Right atrium auricular region (tissue), 2 donors: ENCODE measurements around the gene PTH2. TPM values are rescaled to one million over a fixed set of nuclear protein-coding genes. Genes with fewer than 3 reads are reported as not detected.

Source experiments
- DNase-seq: peaks from one replicate; pipeline ENCODE4 v3.0.0-alpha.2; 2019; ENCODE audit warnings: low spot score
- H3K27ac ChIP-seq, 2 donors: fragments of 200-600 bp; sonication (generic); 1 replicate in 1 of 2; 2 replicates in 1 of 2; pipeline ENCODE4 v1.5.1; 2016 to 2019
- H3K27me3 ChIP-seq, 2 donors: fragments of 200-600 bp; sonication (generic); one replicate each; pipeline versions ENCODE4 v1.5.1 to v1.6.0; 2017 to 2019
- H3K36me3 ChIP-seq: fragments of 200-600 bp; sonication (generic); one replicate; pipeline ENCODE4 v1.5.1; 2016
- H3K4me1 ChIP-seq, 2 donors: fragments of 200-600 bp; sonication (generic); one replicate each; pipeline versions ENCODE4 v1.5.1 to v1.6.0; 2017 to 2019
- H3K4me3 ChIP-seq, 2 donors: fragments of 200-600 bp; sonication (generic); 1 replicate in 1 of 2; 2 replicates in 1 of 2; pipeline ENCODE4 v1.5.1; 2017 to 2019; ENCODE audit warnings: mild to moderate bottlenecking in 1 of 2, moderate library complexity in 1 of 2
- H3K9me3 ChIP-seq, 2 donors: fragments of 200-600 bp; sonication (generic); one replicate each; pipeline ENCODE4 v1.5.1; 2019
- total RNA-seq, 2 donors: library from RNA; depleted of rRNA; stranded (reverse); fragments of >200 nt; gene quantifications; one replicate each; pipeline ENCODE4 v1.1.0, GENCODE V29; 2016
- TF ChIP-seq, protein P1 (sequence below), 2 donors: fragments of 200-600 bp; sonication (generic); IDR thresholded peaks; one replicate each; pipeline ENCODE4 v1.5.1; 2019; ENCODE audit warnings: antibody characterized with exemption in 2 of 2

PTH2 gene
- total RNA-seq, 2 donors from 2014 or later, result not detected

- peaks cover 0 to 31% of the 10 kb centered on the region in 2 donors for H3K4me1 ChIP-seq
- H3K4me3 ChIP-seq, result no peak overlapping the region
- TF ChIP-seq, protein P1, sequence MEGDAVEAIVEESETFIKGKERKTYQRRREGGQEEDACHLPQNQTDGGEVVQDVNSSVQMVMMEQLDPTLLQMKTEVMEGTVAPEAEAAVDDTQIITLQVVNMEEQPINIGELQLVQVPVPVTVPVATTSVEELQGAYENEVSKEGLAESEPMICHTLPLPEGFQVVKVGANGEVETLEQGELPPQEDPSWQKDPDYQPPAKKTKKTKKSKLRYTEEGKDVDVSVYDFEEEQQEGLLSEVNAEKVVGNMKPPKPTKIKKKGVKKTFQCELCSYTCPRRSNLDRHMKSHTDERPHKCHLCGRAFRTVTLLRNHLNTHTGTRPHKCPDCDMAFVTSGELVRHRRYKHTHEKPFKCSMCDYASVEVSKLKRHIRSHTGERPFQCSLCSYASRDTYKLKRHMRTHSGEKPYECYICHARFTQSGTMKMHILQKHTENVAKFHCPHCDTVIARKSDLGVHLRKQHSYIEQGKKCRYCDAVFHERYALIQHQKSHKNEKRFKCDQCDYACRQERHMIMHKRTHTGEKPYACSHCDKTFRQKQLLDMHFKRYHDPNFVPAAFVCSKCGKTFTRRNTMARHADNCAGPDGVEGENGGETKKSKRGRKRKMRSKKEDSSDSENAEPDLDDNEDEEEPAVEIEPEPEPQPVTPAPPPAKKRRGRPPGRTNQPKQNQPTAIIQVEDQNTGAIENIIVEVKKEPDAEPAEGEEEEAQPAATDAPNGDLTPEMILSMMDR (IDR thresholded peaks at IDR 0.05), result no peak
- H3K36me3 ChIP-seq, result no peaks in the 10 kb centered on the region
- peaks cover 46 to 65% of the 10 kb centered on the region in 2 donors for H3K27me3 ChIP-seq
- H3K27ac ChIP-seq, result no peak overlapping the region
- no peak for DNase-seq
- no peaks in the 10 kb centered on the region for H3K9me3 ChIP-seq
Observed at GRCh38 chr19:49427339-49427738, 4.1 kb upstream of the PTH2 start.

- Histone ChIP-seq H3K27ac (no peak overlapping the region), H3K4me1 (peaks cover 0 to 39% of the 10 kb centered on the region in 2 donors), H3K9me3 (no peaks in the 10 kb centered on the region), H3K36me3 (no peaks in the 10 kb centered on the region), H3K27me3 (peaks cover 53 to 63% of the 10 kb centered on the region in 2 donors), H3K4me3 (no peak overlapping the region)
- DNase-seq, result no peak
- TF ChIP-seq, protein P1 (IDR thresholded peaks at IDR 0.05), result no peak
Observed at GRCh38 chr19:49425922-49426592, 2.8 kb upstream of the PTH2 start.

DNA sequence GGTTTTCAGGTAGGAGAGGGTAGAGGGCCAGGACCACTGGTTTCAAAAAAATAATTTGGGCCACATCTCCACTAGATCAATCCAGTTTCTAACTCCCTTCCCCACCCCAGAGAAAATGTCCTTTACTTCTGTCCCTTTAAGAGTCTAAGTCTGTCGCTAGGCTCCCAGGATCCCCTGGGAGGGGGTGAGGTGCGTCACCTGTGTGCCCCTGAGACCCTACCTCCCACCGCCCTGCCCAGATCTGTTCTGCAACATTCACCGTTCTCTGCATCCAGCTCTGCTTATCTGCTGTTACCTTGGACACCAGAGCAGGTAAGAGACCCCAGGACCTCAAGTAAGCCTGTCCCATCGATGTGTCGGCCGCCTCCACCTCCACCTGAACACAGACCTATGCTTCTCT lies 1.9 kb upstream of the PTH2 start, which contains the start of gene GFY:
TSS of gene GFY (plus strand) at position 211 of the 400 bp plus-strand sequence. CDS start 1,043 bp downstream, outside the sequence.
- TF ChIP-seq, protein P1 (IDR thresholded peaks at IDR 0.05), result no peak
- Histone ChIP-seq H3K9me3 (no peaks in the 10 kb centered on the region), H3K36me3 (no peaks in the 10 kb centered on the region), H3K4me3 (no peak within 1 kb of the TSS), H3K27me3 (peaks cover 53 to 64% of the 10 kb centered on the region in 2 donors), H3K4me1 (peaks cover 0 to 45% of the 10 kb centered on the region in 2 donors), H3K27ac (no peak within 1 kb of the TSS)
- no peak for DNase-seq

- TF ChIP-seq, protein P1 (IDR thresholded peaks at IDR 0.05), result no peak
- H3K36me3 ChIP-seq, result no peaks in the 10 kb centered on the region
- H3K27ac ChIP-seq, result no peak overlapping the region
- no peaks in the 10 kb centered on the region for H3K9me3 ChIP-seq
- H3K27me3 ChIP-seq, result peaks cover 53 to 66% of the 10 kb centered on the region in 2 donors
- peaks cover 0 to 45% of the 10 kb centered on the region in 2 donors for H3K4me1 ChIP-seq
- no peak overlapping the region for H3K4me3 ChIP-seq
- no peak for DNase-seq
Observed at GRCh38 chr19:49423985-49424303, 703 bp upstream of the PTH2 start.

DNA sequence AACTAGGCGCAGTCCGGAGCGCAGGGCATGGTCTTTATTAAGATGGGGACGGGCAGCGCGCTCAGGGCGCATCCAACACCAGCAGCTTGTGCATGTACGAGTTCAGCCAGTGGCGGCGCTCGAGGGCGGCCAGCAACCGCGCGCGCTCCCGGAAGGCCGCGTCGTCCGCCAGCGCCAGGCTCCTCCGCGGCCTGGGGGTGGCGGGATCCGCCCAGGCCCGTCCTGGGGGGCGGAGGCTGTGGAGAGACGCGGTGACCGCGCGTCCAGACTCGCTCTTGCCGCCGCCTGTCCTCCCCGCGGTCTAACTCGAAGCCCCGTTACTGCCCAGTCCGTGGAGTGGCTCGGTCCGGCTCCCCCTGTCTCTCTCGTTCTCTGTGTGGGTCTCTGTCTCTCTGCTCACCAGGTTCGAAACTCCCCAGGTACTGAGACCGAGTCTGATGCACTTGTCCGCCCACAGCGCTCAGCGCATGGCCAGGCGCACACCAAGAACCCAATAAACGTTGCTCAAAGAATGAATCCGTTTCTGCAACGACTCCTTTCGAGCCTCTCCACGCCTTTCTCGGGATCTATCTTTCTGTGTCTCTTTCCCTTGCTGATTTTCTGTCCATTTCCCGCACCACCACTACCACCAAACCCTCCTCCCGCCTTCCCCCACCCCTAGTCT lies 702 bp downstream of the PTH2 start:
- DNase-seq, result no peak
- Histone ChIP-seq H3K27ac (no peak overlapping the region), H3K36me3 (no peaks in the 10 kb centered on the region), H3K9me3 (no peaks in the 10 kb centered on the region), H3K4me1 (peaks cover 0 to 32% of the 10 kb centered on the region in 2 donors), H3K4me3 (peak overlapping the region in 1 of 2 donors; percentile 35), H3K27me3 (peaks cover 41 to 52% of the 10 kb centered on the region in 2 donors)
- TF ChIP-seq, protein P1 (IDR thresholded peaks at IDR 0.05), result peak in 1 of 2 donors; percentile 62
